GM12878 (cell line): ENCODE measurements around the gene DNAJB6. TPM values are rescaled to one million over a fixed set of nuclear protein-coding genes. Genes with fewer than 3 reads are reported as not detected.

ENCODE experiments used
- ATAC-seq: fragments of 200-7000 bp; cut with Tn5 transposase; 3 replicates; pipeline ENCODE4 v1.9.1; 2020; ENCODE audit warnings: mild to moderate bottlenecking, moderate library complexity
- BruUV-seq: library from RNA; stranded (reverse); fragments of 400-500 nt; replicated peaks from 2 replicates; lab custom pipeline; 2021; lab: Mats Ljungman, UMichigan
- CTCF ChIA-PET: fragments of 300-600 bp; sonication (Branson Sonifier 250); formaldehyde crosslinking; extraction: SDS; loops from one replicate; lab custom pipeline; 2021; ENCODE audit warnings: inconsistent platforms; lab: Yijun Ruan, JAX
- POLR2A ChIA-PET: fragments of 350-600 bp; formaldehyde crosslinking; extraction: SDS; loops from one replicate; lab custom pipeline; 2021; ENCODE audit warnings: inconsistent platforms; lab: Charles Lee
- RAD21 ChIA-PET: fragments of 300-600 bp; sonication (Branson Sonifier 250); formaldehyde crosslinking; loops from one replicate; lab custom pipeline; 2023; ENCODE audit warnings: antibody characterized with exemption; ENCODE audit not compliant: unreplicated experiment; lab: Charles Lee
- SMC1A ChIA-PET: fragments of 300-600 bp; sonication (Branson Sonifier 250); formaldehyde crosslinking; loops from one replicate; lab custom pipeline; 2023; ENCODE audit not compliant: unreplicated experiment, uncharacterized antibody; lab: Charles Lee
- DNase-seq: peaks from one replicate; pipeline ENCODE4 v3.0.0-alpha.2; 2011; ENCODE audit warnings: low read depth, low spot score
- FAIRE-seq: peaks from 3 replicates; lab custom pipeline; 2011; peaks lifted over from hg19 to GRCh38; lab: Jason Lieb, UNC
- H2AFZ ChIP-seq: 2 replicates; pipeline ENCODE4 v1.6.0; 2011; ENCODE audit warnings: low read depth, low read length, control low read depth; ENCODE audit not compliant: control insufficient read depth
- H3K27ac ChIP-seq: 2 replicates; pipeline ENCODE4 v1.5.1; 2011; ENCODE audit warnings: control low read depth; ENCODE audit not compliant: control insufficient read depth, insufficient read depth
- H3K27me3 ChIP-seq, 2 experiments: replicated peaks in 1 of 2; 2 replicates each; pipeline versions ENCODE4 v1.6.0 to v1.6.1; 2011; ENCODE audit warnings: low read length in 1 of 2; ENCODE audit not compliant: control insufficient read depth in 2 of 2, insufficient read depth in 2 of 2
- H3K36me3 ChIP-seq, 2 experiments: 2 replicates each; pipeline ENCODE4 v1.5.1; 2011; ENCODE audit warnings: low read length in 1 of 2; ENCODE audit not compliant: control insufficient read depth in 2 of 2, insufficient read depth in 2 of 2
- H3K4me1 ChIP-seq: 2 replicates; pipeline ENCODE4 v1.6.1; 2011; ENCODE audit warnings: mild to moderate bottlenecking, low read length, moderate library complexity, mixed read lengths; ENCODE audit not compliant: control insufficient read depth, insufficient read depth
- H3K4me2 ChIP-seq: 2 replicates; pipeline ENCODE4 v1.6.0; 2011; ENCODE audit warnings: control low read depth; ENCODE audit not compliant: control insufficient read depth, insufficient read depth
- H3K4me3 ChIP-seq: fragments of 200-600 bp; sonication (generic); 2 replicates; pipeline ENCODE4 v1.5.1; 2016
- H3K79me2 ChIP-seq: 2 replicates; pipeline ENCODE4 v1.6.0; 2011; ENCODE audit warnings: low read length; ENCODE audit not compliant: control insufficient read depth, insufficient read depth
- H3K9ac ChIP-seq: 2 replicates; pipeline ENCODE4 v1.8.0; 2011; ENCODE audit warnings: low read length, control low read depth, mixed read lengths; ENCODE audit not compliant: control insufficient read depth, insufficient read depth
- H3K9me3 ChIP-seq: replicated peaks from 3 replicates; pipeline ENCODE4 v1.5.1; 2011; ENCODE audit warnings: mild to moderate bottlenecking, low read length; ENCODE audit not compliant: control insufficient read depth, insufficient read depth
- H4K20me1 ChIP-seq: 2 replicates; pipeline ENCODE4 v1.6.0; 2011; ENCODE audit not compliant: control insufficient read depth, insufficient read depth
- SRF ChIP-seq, 2 experiments: IDR thresholded peaks; 2 replicates each; pipeline ENCODE4 v1.6.1; 2011; ENCODE audit warnings: low read depth in 2 of 2, low read length in 2 of 2, mild to moderate bottlenecking in 1 of 2, moderate library complexity in 1 of 2
- WRNIP1 ChIP-seq: IDR thresholded peaks from 2 replicates; pipeline ENCODE4 v1.6.1; 2011; ENCODE audit warnings: low read depth, low read length, improper control_type of control experiment, borderline replicate concordance
- WGBS: methylation state at CpG from one replicate; pipeline ENCODE4 v1.1.6; 2016; ENCODE audit warnings: low lambda C conversion rate; ENCODE audit not compliant: insufficient replicate concordance, insufficient coverage; ENCODE audit errors: missing lambda C conversion rate; 5-methylcytosine and 5-hydroxymethylcytosine counted together
- in situ Hi-C: fragments of 300-500 bp; cut with MboI; formaldehyde crosslinking; loops from 9 replicates; pipeline ENCODE4 v1.14.3; 2018; ENCODE audit warnings: mixed read lengths
- intact Hi-C: fragments of 100-400 bp; cut with micrococcal nuclease; formaldehyde crosslinking; loops from one replicate; pipeline ENCODE4 v1.14.2; 2022; ENCODE audit not compliant: unreplicated experiment
- polyA plus RNA-seq, 11 experiments: library from polyadenylated mRNA; depleted of rRNA in 4 of 11; unstranded in 6 of 11; stranded (reverse) in 5 of 11; fragments of >200 nt; fragmentation: Nextera tagmentation in 4 of 11; fragmentation: Illumina TruSeq in 1 of 11; extraction: Ambion mirVana in 4 of 11; extraction: Trizol in 1 of 11; gene quantifications; 1 replicate in 1 of 11; 2 replicates in 10 of 11; pipeline versions ENCODE4 v1.2.1 to v1.2.3, GENCODE V29; 2011 to 2016; ENCODE audit warnings: inconsistent platforms in 2 of 11, missing spikeins in 2 of 11, low read depth in 1 of 11
- total RNA-seq, 4 experiments: library from RNA; depleted of rRNA in 3 of 4; stranded (reverse); fragments of >200 nt in 3 of 4; fragmentation: Illumina TruSeq in 1 of 4; extraction: Trizol in 1 of 4; gene quantifications; 2 replicates each; pipeline versions ENCODE4 v1.2.1 to v1.2.3, GENCODE V29; 2013 to 2021
- TF ChIP-seq, protein P1 (sequence below): fragments of 450-650 bp; formaldehyde crosslinking; IDR thresholded peaks from 2 replicates; pipeline ENCODE4 v1.5.0; 2022; ENCODE audit warnings: mild to moderate bottlenecking, missing genetic modification characterization

Gene DNAJB6
- total and polyA plus RNA-seq, 10 of the 15 experiments (the other 5 are each of a cell fraction or from before 2014, with no cell fraction given) = 34.5 to 117 (median 53.1) TPM

DNA sequence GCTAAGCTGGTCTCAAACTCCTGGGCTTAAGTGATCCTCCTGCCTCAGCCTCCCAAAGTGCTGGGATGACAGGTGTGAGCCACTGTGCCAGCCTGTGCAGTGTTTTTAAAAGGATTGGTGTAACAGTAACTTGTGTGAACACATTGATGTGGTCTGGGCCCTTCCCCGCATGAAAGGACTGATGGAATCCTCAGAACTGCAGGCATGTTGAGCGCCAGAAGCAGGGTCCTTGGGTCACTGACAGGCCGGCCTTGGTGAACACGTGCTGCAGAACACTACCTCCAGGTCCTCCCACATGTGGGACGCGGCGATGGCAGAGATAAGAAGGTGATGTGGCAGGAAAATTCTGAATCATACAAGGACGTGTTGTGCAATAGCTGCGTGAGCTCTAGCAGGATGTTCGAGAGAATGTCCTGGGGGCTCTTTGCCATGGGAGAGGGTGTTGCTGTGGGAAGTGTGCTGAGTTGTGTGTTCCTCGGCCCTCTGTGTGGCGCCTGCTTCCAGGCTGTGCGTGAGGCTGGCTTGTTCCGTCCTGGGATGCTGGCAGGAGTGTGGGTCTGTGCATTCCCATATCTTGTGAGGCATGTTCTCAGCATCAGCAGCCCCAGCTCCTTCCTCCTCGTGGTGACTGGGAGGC lies 68.2 kb downstream of the DNAJB6 start:
- ChIA-PET CTCF (no interaction called here), RAD21 (no interaction called here), POLR2A (no interaction called here), SMC1A (no interaction called here)
- no peak for DNase-seq
- Histone ChIP-seq H3K79me2 (no peaks in the 10 kb centered on the region), H3K27ac (no peak overlapping the region), H3K4me1 (no peaks in the 10 kb centered on the region), H2AFZ (no peak overlapping the region), H3K9me3 (no peaks in the 10 kb centered on the region), H3K9ac (no peak overlapping the region), H3K4me3 (no peak overlapping the region), H3K36me3 (peaks cover 12 to 20% of the 10 kb centered on the region in 2 experiments), H3K27me3 (no peaks in the 10 kb centered on the region), H4K20me1 (no peaks in the 10 kb centered on the region), H3K4me2 (no peak overlapping the region)
- no peak for FAIRE-seq
- TF ChIP-seq SRF (IDR thresholded peaks at IDR 0.05; ENCODE audit: low read depth in 2 of 2, low read length in 2 of 2) (no peak), WRNIP1 (no peak)
- TF ChIP-seq, protein P1, sequence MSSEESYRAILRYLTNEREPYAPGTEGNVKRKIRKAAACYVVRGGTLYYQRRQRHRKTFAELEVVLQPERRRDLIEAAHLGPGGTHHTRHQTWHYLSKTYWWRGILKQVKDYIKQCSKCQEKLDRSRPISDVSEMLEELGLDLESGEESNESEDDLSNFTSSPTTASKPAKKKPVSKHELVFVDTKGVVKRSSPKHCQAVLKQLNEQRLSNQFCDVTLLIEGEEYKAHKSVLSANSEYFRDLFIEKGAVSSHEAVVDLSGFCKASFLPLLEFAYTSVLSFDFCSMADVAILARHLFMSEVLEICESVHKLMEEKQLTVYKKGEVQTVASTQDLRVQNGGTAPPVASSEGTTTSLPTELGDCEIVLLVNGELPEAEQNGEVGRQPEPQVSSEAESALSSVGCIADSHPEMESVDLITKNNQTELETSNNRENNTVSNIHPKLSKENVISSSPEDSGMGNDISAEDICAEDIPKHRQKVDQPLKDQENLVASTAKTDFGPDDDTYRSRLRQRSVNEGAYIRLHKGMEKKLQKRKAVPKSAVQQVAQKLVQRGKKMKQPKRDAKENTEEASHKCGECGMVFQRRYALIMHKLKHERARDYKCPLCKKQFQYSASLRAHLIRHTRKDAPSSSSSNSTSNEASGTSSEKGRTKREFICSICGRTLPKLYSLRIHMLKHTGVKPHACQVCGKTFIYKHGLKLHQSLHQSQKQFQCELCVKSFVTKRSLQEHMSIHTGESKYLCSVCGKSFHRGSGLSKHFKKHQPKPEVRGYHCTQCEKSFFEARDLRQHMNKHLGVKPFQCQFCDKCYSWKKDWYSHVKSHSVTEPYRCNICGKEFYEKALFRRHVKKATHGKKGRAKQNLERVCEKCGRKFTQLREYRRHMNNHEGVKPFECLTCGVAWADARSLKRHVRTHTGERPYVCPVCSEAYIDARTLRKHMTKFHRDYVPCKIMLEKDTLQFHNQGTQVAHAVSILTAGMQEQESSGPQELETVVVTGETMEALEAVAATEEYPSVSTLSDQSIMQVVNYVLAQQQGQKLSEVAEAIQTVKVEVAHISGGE (CRISPR knock-in tag) = no peak
- no TSS peak for BruUV-seq
- WGBS = 92% methylated on average over 15 of the region's 15 CpGs
- intact Hi-C loops (no loop called here), in situ Hi-C loops (no loop called here)
- ATAC-seq = no peak
